ENCODE measurements around the gene INPP4B. TPM values are rescaled to one million over a fixed set of nuclear protein-coding genes. Genes with fewer than 3 reads are reported as not detected.

Gene INPP4B
- total and polyA plus RNA-seq, 9 donors: 1.7 to 14.7 (median 10.7) TPM

GRCh38 chr4:142539796-142540482, 306.2 kb downstream of the INPP4B start:
- H3K4me3 ChIP-seq: no peak overlapping the region
- WGBS, 3 donors: 18 to 57% (median 34%) methylated on average over 3 of the region's 3 CpGs
- intact Hi-C loops (cut with DNase I): no loop called here
- no peak for TF ChIP-seq POLR2A (IDR thresholded peaks at IDR 0.05)
- TF ChIP-seq CTCF (IDR thresholded peaks at IDR 0.05): no peak
- TF ChIP-seq EP300 (IDR thresholded peaks at IDR 0.05): no peak
- no peaks in the 10 kb centered on the region for H3K9me3 ChIP-seq
- no peak overlapping the region for H3K27ac ChIP-seq
- H3K27me3 ChIP-seq: no peaks in the 10 kb centered on the region
- no peaks in the 10 kb centered on the region for H3K36me3 ChIP-seq
- DNase-seq: no peak
- no peaks in the 10 kb centered on the region for H3K4me1 ChIP-seq (ENCODE audit: insufficient read depth)

GRCh38 chr4:142535009-142535408, 311.1 kb downstream of the INPP4B start:
- Histone ChIP-seq H3K36me3 (no peaks in the 10 kb centered on the region), H3K9me3 (no peaks in the 10 kb centered on the region), H3K4me1 (ENCODE audit: insufficient read depth) (no peaks in the 10 kb centered on the region), H3K27ac (no peak overlapping the region), H3K27me3 (no peaks in the 10 kb centered on the region), H3K4me3 (no peak overlapping the region)
- no peak for DNase-seq
- WGBS, 3 donors: 43 to 58% (median 53%) methylated on average over 1 of the region's 1 CpG
- intact Hi-C loops (cut with DNase I): no loop called here
- TF ChIP-seq EP300 (IDR thresholded peaks at IDR 0.05) (no peak), POLR2A (IDR thresholded peaks at IDR 0.05) (no peak), CTCF (IDR thresholded peaks at IDR 0.05) (no peak)

- TF ChIP-seq POLR2A (IDR thresholded peaks at IDR 0.05) (no peak), EP300 (IDR thresholded peaks at IDR 0.05) (no peak), CTCF (IDR thresholded peaks at IDR 0.05) (no peak)
- Histone ChIP-seq H3K27ac (no peak overlapping the region), H3K27me3 (no peaks in the 10 kb centered on the region), H3K9me3 (no peaks in the 10 kb centered on the region), H3K4me1 (ENCODE audit: insufficient read depth) (no peaks in the 10 kb centered on the region), H3K36me3 (no peaks in the 10 kb centered on the region), H3K4me3 (no peak overlapping the region)
- WGBS, 3 donors: 73 to 81% (median 73%) methylated on average over 5 of the region's 5 CpGs
- intact Hi-C loops (cut with DNase I): no loop called here
- DNase-seq: no peak
Measured at GRCh38 chr4:142532054-142532453, 314.0 kb downstream of the INPP4B start.

GRCh38 chr4:142530728-142531127, 315.4 kb downstream of the INPP4B start:
- no peaks in the 10 kb centered on the region for H3K27me3 ChIP-seq
- H3K27ac ChIP-seq: no peak overlapping the region
- DNase-seq: no peak
- no peaks in the 10 kb centered on the region for H3K36me3 ChIP-seq
- H3K4me3 ChIP-seq: no peak overlapping the region
- H3K4me1 ChIP-seq (ENCODE audit: insufficient read depth): no peaks in the 10 kb centered on the region
- H3K9me3 ChIP-seq: no peaks in the 10 kb centered on the region
- 78 to 89% (median 87%) methylated on average over 1 of the region's 1 CpG for WGBS, 3 donors
- no peak for TF ChIP-seq CTCF (IDR thresholded peaks at IDR 0.05)
- TF ChIP-seq EP300 (IDR thresholded peaks at IDR 0.05): no peak
- no peak for TF ChIP-seq POLR2A (IDR thresholded peaks at IDR 0.05)
- intact Hi-C loops (cut with DNase I): no loop called here

All from ovary (tissue), 9 donors.